Breast epithelium (tissue), 3 donors: ENCODE results near the gene SARS2.

Experiments
- POLR2A ChIP-seq: fragments of 450-650 bp; IDR thresholded peaks from one replicate; pipeline ENCODE4 v1.6.1; 2016; ENCODE audit warnings: antibody characterized with exemption, mild to moderate bottlenecking, moderate library complexity
- POLR2AphosphoS5 ChIP-seq, 3 donors: sonication (generic); formaldehyde crosslinking; IDR thresholded peaks; one replicate each; pipeline ENCODE4 v1.6.1; 2017; ENCODE audit warnings: antibody characterized with exemption in 3 of 3
- TF ChIP-seq, protein P1 (sequence below), 3 donors: fragments of 450-650 bp; IDR thresholded peaks; one replicate each; pipeline ENCODE4 v1.5.1; 2016 to 2017; ENCODE audit warnings: antibody characterized with exemption in 3 of 3, mild to moderate bottlenecking in 3 of 3, moderate library complexity in 3 of 3

DNA sequence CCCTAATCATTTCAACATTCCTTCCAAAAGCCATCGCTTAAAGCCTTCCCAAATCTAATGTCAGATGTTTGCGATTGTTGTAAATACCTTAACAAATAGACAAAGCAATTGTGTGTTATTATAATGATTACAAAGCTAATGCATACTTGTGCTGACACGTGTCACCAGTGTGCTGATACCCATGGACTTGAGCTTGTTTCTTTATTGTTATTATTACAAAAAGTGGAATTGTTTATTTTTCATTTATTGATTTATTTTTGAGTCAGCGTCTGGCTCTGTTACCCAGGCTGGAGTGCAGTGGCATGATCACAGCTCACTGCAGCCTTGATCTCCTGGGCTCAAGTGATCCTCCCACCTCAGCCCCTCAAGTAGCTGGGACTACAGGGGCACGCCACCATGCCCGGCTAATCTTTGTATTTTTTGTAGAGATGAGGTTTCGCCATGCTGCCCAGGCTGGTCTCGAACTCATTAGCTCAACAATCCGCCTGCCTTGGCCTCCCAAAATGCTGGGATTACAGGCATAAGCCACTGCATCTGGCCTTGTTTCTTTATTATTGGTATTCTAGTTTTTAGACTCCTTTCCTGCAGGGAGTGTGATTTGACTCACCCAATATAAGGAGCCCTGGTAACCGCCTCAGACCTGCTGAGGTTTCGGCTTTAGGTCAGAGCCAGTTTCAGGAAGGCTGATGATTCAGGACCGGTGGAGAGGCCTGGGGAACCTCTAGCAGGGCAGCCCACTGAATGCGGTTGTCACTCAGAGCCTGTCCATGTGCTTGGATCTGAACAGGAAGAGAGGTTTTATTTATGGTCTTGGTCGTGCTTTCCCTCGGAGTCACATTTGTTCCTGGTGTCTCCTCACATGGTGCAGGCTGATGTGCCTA, 47.1 kb upstream of the SARS2 start:
- TF ChIP-seq, protein P1, sequence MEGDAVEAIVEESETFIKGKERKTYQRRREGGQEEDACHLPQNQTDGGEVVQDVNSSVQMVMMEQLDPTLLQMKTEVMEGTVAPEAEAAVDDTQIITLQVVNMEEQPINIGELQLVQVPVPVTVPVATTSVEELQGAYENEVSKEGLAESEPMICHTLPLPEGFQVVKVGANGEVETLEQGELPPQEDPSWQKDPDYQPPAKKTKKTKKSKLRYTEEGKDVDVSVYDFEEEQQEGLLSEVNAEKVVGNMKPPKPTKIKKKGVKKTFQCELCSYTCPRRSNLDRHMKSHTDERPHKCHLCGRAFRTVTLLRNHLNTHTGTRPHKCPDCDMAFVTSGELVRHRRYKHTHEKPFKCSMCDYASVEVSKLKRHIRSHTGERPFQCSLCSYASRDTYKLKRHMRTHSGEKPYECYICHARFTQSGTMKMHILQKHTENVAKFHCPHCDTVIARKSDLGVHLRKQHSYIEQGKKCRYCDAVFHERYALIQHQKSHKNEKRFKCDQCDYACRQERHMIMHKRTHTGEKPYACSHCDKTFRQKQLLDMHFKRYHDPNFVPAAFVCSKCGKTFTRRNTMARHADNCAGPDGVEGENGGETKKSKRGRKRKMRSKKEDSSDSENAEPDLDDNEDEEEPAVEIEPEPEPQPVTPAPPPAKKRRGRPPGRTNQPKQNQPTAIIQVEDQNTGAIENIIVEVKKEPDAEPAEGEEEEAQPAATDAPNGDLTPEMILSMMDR (IDR thresholded peaks at IDR 0.05), result no peak
- TF ChIP-seq POLR2A (no peak), POLR2AphosphoS5 (IDR thresholded peaks at IDR 0.05) (no peak)
